Activated naive CD4-positive, alpha-beta T cell treated with anti-CD3 and anti-CD28 coated beads, Interleukin-2, amount 50 U/mL, for 16 hours (primary cell): ENCODE measurements around the gene FGF12.
"Not testable (repeated sequence)": the region's sequence is repeated elsewhere in the genome, so short reads cannot be mapped to it uniquely, and the experiment has no call there.

Source experiments
- DNase-seq: peaks from one replicate; pipeline ENCODE4 v3.0.0-alpha.2; 2020

FGF12 gene

DNA sequence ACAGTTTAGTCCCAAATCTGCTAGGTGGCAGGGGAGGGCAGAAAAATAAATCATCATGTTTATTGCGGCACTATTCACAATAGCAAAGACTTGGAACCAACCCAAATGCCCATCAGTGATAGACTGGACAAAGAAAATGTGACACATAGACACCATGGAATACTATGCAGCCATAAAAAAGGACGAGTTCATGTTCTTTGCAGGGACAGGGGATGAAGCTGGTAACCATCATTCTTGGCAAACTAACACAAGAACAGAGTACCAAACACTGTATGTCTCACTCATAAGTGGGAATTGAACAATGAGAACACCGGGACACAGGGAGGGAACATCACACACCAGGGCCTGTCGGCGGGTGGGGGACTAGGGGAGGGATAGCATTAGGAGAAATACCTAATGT lies 150.6 kb downstream of the FGF12 start:
- DNase-seq: not testable (repeated sequence)

DNA sequence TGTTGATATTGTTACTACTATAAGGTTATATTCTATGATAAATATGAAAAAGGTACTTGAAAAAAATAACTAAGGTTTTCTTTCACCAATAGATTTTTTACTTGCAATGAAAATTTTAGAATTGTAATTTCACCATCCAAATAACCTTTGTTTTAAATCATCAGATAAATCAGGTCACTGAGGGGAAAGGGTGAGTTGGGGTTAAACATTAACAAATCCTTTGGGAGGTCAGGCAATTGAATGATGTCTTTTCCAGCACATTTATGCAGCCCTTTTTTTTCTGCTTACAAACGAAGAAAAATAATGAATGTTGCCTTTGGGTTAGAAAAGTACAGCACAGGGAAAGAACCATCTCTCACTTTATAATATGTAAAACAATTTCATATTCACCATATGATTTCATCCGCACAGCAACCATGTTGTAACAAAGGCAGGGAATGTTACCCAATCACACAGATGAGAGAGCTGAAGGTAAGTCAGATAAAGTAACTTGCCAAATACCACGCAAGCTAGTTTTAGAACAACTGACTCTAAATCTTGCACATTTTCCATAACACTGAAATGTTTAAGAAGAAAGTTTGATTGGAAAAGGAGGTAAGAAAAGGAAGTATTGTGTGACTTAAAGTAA lies 151.3 kb downstream of the FGF12 start:
- no peak for DNase-seq

DNA sequence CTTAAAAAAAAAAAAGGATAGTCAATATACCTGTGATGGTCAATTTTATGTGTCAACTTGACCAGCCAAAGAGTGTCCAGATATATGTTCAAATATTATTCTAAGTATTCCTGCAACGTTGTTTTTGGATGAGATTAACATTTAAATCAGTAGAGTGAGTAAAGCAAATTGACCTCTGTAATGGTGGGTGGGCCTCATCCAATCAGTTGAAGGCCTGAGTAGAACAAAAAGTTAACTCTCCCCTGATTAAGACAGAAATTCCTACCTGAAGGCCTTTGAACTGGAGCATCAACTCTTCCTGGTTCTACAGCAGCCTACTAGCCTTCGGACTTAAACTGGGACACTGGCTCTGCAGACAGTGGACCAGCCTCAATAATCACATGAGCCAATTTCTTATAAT lies 154.1 kb downstream of the FGF12 start:
- no peak for DNase-seq

DNA sequence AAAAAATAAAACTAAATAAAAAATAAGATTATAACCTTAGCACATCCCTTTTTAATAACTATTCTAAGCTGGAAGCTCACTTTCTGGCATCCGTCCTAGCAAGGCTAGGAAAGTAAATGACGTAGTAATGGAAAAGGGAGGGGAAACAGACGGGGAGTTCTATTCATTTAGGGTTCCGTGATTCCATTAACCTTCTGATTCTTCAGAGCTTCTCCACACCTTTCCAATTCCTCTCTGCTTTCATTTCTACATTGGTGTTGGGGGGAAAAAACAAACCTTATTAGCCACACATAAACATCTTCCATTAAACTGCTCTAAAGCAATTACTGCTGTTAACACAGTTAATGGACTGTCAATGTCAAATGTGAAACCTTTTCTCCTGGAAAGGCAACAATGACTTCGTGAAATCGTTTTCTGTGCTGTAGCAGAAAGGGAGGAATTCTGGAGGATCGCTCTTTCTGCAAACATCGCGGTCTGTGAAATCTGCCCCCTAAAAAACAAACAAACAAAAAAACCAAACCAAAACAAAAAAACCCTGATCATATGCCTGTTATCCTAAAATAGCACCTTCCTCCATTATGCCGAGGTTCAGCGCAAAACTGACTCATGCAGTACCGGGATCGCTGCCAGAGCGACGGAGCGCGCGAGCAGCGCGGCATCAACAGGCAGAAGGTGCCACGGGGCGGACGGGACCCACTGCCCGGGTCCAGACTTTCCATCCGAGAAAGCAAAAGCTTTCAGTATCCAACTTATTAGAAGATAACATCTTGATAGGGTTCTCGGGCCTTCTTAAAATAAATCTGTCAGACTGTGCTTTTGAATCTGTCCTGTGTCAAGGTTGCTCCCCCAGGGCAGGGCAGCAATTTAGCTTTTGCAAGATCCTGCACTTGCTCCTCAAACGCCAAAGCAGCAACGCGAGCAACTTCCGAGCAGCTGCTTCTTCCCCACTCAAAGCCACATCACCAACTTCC lies 156.2 kb downstream of the FGF12 start:
- DNase-seq: no peak

DNA sequence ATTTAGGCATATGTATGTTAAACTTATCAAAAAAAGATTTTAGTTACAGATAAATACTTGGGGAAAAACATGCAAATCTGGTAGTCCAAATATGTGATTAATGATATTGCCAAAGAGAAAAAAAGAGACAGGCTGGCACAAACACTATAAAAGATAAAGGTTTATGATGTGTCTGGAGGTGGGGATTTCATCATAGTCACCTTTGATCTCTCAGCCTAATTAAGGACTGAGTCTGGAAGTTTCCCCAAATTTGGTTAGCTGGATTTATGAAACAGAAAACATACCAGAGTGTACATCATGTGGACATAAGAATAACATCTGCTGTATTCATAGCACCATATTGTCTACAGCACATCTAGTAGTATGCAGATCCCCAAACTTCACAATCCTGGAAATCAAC lies 157.0 kb downstream of the FGF12 start:
- no peak for DNase-seq

DNA sequence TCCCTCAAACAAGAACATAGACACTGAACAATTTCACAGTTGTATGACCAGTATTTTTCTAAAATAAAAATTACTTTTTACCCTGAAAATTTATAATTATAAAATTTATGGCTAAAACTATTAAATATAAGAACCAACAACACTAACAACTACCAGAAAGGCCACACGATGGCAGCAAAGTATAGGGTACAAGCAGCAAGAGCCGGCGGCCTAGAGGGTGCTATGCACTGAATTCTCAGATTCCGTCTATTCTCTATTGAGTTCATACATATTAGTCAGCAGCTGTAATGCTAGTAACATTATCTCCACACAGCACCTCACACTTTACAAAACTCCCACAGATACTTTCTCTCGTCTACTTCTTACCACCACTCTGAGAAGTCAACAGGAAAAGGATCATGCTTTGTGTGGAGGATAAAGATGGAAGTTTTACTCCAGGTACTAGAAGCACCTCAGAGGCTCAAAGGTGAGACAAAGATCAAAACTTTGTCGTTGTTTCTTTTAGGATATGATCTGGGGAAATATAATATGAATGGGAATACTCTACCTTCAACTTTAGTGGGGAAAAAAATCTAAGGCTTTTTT lies 160.5 kb downstream of the FGF12 start:
- DNase-seq: peak; percentile 52

DNA sequence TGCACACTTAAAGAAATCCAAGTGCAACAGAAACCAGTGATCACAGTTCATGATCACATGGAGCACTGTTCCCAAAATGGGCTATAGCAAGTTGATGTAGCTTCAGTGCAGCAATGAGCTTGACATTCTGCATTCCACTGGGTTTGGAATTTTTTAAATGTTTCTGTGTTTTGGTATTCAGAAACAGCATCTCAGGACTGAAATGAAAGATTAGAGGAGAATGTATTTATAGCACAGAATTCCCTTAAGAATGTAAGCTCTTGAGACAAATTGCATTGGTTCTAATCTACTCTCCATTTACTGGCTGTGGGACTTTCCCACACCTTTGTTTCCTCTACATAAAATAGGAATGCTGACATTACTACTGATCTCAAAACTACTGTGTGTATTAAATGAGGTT lies 162.7 kb downstream of the FGF12 start:
- no peak for DNase-seq

DNA sequence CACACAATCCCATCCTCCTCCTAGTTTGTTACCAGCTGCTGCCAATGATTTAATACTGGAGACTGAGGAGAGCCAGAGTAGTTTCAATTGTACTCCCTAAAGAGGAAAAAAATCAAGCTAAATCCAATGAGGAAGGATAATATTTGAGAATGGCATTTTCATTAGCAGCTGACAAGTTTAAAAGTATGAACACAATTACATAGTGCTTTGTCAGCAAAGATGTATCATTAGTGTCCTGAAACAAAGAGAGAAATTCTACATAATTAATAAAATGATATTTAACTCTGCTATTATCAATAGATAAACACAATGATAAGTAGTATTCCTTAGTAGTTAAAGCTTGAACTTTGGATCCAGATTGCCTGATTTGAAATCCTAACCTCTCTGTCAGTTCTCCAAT lies 163.9 kb downstream of the FGF12 start:
- no peak for DNase-seq

DNA sequence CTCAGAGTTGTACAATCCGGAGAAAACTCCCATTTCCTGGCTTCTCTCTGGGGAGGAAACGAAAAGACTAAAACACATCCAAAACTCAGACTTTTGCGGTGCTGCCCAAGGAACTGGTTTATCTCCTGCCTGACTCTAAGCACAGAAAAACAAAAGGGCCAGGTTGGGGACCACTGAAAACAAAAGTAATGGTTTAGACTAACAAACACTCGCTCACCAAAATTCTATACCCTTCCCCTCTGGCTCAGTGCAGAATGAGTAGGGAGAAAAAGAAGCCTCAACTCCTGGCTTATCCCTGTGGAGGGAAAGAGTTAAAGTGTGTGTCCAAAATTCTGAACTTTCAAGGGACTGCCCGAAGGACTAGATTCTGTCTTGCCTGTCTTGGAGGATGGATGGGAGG lies 173.6 kb downstream of the FGF12 start:
- DNase-seq: no peak

DNA sequence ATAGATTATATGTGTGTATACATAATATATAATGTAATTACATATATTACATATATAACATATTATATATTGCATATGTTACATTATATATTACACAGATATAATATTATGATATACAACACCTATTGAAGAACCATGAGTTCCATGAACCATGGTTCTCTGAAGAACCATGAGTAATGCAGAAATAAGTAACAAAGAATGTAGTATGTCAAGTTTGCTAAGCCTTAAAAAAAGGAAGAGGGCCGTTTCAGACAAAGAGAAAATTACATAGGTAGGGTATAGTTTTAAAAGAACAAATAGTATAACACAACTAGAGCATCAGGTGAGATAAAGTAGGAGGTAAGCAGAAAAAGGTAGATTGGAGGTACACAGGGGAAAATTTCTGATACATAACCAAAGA lies 177.0 kb downstream of the FGF12 start:
- no peak for DNase-seq

DNA sequence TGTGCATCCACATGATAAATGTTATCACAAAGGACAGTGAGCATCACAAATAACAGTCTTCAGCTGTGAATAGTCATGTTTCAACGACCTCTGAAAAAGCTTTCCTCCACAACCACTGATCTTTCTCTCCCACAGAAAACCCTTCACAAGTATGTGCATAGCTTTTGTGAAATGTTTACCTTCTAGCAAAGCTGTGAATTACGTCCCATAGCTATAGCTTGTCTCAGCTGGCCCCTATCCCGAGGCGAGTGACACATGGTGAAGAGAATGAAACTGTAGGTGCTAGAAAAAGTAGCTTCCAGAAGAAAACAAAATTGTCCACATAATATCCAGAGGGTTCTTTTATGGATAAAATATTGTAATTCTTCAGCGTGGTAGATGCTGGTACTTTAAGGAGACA lies 182.0 kb downstream of the FGF12 start:
- no peak for DNase-seq

DNA sequence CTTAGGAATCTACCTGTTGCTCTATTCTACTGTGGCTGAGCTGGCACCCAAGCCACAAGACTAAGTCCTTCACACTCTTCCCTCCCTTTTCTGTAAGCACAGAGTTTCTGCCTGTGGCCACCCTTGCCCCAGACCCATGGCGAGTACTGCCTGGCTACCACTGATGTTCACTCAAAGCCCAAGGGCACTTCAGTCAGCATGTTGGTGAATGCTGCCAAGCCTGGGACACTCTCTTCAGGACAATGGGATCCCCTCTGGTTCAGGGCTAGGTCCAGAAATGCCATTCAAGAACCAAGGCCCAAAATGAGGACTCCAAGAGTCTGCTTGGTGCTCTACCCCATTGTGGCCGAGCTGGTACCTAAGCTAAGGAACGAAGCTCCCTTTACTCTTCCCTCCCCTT lies 184.2 kb downstream of the FGF12 start:
- no peak for DNase-seq

DNA sequence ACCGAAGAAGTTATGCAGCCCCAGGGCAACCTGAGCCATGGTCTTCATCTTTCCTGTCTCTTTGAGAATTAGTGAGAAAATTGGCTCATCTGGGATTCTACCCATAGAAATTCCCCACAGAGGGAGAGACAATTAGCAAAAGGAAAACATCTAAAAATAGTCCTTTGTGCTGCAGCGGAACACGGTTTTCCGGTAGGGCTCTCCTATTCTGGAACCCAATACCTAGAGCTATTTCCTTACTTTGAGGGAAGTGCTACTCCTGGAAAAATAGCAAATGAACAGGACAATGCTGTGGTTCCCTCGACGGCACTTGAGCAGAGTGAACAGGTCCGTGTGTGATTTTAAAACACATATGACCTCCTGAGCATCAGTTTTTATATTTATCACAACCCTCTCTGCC lies 210.5 kb downstream of the FGF12 start:
- DNase-seq: no peak

DNA sequence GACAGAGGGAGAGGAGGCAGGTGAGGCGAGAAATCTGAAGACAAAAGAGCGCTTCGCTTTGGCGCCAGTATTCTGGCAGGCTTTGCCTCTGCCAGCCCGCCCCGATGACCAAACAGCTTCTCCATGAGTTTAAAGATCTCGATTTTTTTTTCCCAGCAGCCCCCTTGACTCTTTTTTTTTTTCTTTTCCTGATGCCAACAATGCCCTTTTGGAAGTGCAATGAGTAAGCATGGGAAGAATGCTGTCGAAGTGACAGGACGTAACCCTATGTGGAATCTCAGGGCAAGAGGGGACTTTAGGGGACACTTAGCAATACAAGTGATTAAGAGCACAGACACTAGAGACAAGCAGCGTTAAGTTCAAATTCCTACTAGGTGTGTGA lies 211.7 kb downstream of the FGF12 start:
- DNase-seq: no peak

DNA sequence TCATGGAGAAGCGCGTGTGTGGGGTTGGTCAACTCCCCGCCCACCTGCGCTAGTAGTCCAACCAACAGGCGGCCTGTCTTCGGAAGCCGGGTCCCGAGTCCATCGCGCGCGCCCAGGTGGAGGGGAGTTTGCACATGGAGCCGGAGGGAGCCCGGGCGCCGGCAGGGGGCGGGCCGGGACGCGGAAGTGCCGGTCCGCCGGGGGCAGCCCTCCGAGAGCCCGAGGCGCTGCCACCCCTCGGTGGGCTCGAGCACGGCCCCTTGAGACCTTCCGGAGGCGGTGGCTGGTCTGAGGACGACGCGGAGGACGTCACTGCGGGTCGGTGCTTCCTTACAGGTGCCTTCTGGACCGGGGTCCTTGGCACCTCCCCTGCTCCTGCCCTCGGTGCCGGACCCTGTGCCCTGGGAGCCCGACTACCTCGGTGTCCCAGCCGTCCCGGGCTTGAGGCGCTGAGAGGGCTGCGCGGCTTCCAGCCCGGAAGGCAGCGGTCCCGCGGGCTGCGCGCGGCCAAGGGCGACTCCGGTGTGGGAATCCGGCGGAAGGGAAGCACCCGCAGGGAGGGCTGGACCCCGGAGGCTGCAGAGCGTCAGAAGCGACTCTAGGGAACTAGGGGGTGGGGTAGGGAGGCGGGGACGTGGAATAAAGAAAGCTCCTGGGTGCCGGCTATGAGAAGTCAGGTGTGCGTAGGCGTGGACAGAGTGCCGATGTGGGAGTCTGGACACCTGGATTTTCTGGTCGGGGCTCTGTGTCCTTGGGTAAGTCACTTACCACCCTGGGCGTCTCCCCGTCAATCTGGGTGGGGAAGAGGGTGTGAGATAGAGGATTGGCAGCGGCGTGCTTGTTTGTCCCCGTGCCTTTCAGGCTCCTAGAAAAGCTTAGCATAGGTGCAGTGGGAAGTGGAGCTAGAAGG lies 212.3 kb downstream of the FGF12 start:
- no peak for DNase-seq

DNA sequence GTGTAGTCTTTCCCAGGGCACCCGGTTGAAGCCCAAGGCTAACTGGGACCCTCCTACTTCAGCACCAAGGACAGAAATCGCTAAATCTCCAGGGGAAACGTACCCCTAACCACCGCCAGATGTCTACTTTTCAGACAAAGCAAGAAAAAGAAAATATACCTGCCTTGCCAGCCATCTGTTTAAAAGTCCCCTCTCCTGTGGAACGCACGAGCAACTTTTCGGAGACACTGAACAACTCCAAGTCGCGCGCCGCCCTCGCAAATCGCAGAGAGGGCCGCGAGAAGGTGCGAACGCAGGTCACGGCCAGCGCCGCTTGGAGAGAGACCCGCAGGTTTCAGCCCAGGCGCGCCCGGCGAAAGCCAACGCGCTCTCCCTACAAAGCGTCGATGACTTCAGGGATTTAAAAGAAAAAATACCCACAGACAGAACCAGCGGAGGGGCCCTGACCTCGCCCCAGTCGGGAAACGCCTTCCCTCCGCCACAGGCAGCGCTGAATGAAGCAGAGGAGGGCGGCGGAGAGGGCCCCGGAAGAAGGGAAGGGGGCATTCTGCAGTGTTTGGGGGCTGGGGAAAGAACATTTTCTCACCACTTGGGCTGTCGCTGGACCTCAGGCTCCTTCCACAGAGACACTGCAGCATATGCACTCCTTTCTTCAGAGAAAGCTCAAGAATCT lies 213.1 kb downstream of the FGF12 start:
- DNase-seq: no peak

DNA sequence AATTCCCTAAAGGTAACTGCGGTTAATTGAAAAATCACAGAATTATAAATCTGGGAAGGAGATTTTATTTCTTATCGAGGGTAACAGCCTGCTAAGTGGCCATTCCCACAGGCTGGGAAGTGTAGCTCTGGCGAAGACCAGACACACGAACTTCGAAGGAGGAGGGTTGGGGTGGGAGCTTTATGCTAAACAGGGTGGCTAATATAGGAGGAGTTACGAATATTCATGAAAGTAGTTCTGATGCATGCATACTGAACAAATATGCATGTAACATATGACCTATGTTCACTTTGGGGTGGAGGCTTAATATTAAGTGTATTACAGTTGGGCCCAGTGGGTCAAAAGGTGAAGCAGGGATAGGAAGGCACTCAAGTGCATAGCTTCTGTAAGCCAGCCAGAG lies 221.6 kb downstream of the FGF12 start:
- no peak for DNase-seq

DNA sequence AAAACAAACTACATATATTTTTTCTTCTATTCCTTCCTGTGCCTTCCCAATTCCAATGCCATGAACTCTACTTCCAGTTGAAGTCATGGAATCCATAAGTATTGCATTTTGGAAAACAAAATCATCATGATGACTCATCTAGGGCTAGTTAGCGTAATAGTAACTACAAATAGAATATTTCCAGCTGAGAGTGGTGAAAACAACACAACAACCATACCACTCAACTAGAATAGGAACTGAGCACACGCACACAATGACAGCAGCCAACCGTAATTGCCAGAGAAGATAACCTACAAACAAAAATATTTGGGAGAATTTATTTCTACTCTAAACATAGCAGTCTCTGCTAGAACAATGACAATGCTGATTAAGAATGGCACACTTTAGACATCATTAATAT lies 225.9 kb downstream of the FGF12 start:
- no peak for DNase-seq

DNA sequence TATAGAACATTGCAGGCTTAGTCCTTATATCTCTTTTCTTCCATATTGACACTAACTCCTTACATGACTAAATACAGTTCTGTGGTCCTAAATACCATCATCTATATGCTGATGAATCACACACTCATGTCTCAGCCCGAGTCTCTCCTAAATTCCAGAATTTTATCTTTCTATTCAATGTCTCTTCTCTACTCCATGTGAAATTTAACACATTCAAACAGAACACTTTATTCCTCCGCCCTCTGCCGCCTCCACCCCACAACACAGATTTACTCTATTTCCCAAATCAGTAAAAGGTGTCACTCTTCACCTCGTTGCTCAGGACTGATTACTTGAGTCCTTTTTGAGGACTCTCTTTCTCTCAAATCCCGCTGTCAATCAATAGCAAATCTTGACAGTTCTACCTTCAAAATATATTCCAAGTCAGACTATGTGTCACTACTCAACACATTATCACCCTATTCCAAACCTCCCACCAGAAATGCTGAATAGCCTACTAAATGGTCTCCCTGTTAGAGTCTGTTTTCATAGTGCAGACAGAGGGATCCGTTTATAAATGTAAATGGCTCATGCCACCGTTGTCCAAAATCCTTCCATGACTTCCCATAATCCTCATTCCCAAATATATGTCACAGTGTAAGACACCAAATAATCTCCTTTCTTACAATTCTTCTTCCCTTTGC lies 230.3 kb downstream of the FGF12 start:
- no peak for DNase-seq

DNA sequence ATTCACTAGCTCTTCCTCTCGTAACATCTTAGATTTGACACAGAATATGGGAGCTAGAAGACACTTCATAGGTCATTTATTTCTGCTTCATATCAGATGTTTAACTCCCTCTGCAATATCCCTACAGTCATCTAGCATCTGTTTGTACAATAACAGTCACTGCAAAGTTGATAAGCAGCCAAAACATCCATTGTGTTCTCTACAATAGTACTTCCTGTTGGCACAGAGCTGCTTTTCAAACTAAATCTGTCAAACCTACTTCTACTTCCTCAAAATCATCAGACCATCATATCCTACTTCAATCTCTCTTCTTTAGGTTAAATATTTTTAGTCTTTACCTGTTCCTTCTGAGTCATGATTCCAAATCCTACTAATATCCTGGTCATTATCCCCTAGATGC lies 233.2 kb downstream of the FGF12 start:
- DNase-seq: no peak

DNA sequence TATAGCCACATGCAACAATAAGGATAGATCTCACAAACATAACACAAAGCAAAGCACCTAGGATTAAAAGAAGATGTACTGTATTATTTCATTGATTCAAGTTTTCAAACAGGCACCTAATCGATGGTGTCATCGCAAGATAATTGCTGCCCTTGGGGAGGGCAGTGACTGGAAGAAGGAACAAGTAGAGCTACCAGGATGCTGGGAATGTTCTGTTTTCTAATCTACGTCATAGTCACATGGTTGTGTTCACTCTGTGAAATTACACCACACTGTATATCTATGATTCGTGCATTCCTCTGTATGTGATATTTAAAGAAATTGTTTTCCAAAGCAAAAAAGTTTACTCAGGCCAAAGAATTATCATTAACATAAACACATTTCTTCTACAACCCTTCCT lies 236.6 kb downstream of the FGF12 start:
- DNase-seq: no peak

DNA sequence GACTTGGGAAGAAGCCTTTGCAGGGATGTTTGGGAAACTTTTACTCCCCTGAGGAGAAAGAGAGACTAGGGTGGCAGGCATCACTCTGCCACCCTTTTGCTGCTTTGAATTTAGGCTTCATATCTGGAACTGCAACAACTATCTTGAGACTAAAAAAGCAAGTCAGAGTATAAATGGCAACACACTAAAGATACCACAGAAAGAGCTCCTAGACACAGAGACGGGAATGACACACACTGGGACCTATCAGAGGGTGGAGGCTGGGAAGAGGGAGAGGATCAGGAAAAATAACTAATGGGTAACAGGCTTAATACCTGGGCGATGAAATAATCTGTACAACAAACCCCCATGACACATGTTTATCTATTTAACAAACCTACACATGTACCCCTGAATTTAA lies 237.8 kb downstream of the FGF12 start:
- DNase-seq: no peak
